HUES48 (cell line): ENCODE measurements around the gene PALM3.

Experiments
- H3K27ac ChIP-seq: one replicate; pipeline ENCODE4 v1.7.0; 2013; ENCODE audit warnings: low read depth, low read length, inconsistent platforms
- H3K27me3 ChIP-seq: 2 replicates; pipeline ENCODE4 v1.6.1; 2013; ENCODE audit warnings: mild to moderate bottlenecking, low read length; ENCODE audit not compliant: control insufficient read depth, insufficient read depth
- H3K36me3 ChIP-seq: 2 replicates; pipeline ENCODE4 v1.6.1; 2013; ENCODE audit warnings: low read length; ENCODE audit not compliant: control insufficient read depth, insufficient read depth
- H3K4me1 ChIP-seq: 2 replicates; pipeline ENCODE4 v1.6.1; 2013; ENCODE audit warnings: mild to moderate bottlenecking, low read length; ENCODE audit not compliant: control insufficient read depth, insufficient read depth
- H3K4me3 ChIP-seq: 2 replicates; pipeline ENCODE4 v1.5.1; 2013; ENCODE audit warnings: mild to moderate bottlenecking, low read depth, low read length
- H3K9ac ChIP-seq: 2 replicates; pipeline ENCODE4 v1.6.1; 2013; ENCODE audit warnings: mild to moderate bottlenecking, low read depth, low read length, moderate library complexity
- H3K9me3 ChIP-seq: 2 replicates; pipeline ENCODE4 v1.6.1; 2013; ENCODE audit warnings: low read length; ENCODE audit not compliant: control insufficient read depth, insufficient read depth

Gene PALM3

GRCh38 chr19:14005349-14006084 lies 56.4 kb downstream of the PALM3 start:
- Histone ChIP-seq H3K27ac (peak overlapping the region; percentile 99), H3K4me3 (peak overlapping the region; percentile 78), H3K4me1 (peaks cover 5% of the 10 kb centered on the region; the same call in 1 of the 2 replicates), H3K27me3 (no peaks in the 10 kb centered on the region), H3K9ac (peak overlapping the region; percentile 56; the same call in 1 of the 2 replicates), H3K36me3 (no peaks in the 10 kb centered on the region), H3K9me3 (no peaks in the 10 kb centered on the region)

DNA sequence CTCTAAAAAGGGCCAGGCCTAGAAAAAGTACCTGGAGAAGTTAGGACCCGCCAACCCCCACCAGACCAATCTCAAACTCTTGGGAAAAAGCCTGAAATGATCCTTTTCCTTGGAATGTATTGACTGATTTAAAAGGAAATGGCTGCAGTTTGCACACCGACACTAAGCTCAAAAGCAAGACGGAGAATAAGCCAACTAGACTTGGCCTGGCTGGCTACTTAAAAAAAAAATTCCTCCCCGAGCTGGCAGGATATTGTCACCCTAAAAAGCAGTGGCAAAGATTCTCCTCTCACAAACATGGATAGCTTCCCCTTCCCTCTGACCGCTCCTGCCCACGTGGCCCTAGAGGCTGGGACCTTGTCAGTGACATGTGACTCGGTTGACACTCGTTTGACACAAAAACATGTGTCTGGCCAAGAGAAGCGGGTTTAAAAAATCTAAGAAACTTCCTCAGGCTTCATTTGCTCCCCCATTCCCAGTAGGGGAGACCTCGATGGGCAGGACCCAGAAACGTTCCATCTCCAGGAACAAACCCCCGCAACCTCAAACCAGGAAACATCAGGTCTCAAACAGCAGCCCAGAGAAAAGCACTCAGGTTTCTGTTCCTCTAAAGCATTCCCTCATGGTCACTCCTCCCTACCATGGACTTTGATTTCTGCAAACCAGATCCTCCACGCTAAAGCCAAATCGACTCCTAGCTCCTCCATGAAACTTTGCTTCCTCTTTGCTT lies 57.1 kb downstream of the PALM3 start:
- no peaks in the 10 kb centered on the region for H3K27me3 ChIP-seq
- H3K4me1 ChIP-seq = peaks cover 5% of the 10 kb centered on the region; the same call in 1 of the 2 replicates
- H3K9me3 ChIP-seq = no peaks in the 10 kb centered on the region
- peak overlapping the region; percentile 59 for H3K27ac ChIP-seq
- no peak overlapping the region; the same call in 1 of the 2 replicates for H3K4me3 ChIP-seq
- no peak overlapping the region for H3K9ac ChIP-seq
- H3K36me3 ChIP-seq = no peaks in the 10 kb centered on the region
